A549 (cell line): ENCODE measurements around the gene CHIC2.

ENCODE experiments used
- CBX2 ChIP-seq: fragments of 200-600 bp; sonication (generic); IDR thresholded peaks from 2 replicates; pipeline ENCODE4 v1.6.1; 2016; ENCODE audit warnings: low read depth, mild to moderate bottlenecking, borderline replicate concordance
- CEBPB ChIP-seq, 2 experiments: fragments of >200 bp in 1 of 2; sonication (Bioruptor Twin) in 1 of 2; formaldehyde crosslinking in 1 of 2; IDR thresholded peaks; 2 replicates each; pipeline ENCODE4 v1.6.1; 2012 to 2016
- POLR2A ChIP-seq: IDR thresholded peaks from 2 replicates; pipeline ENCODE4 v1.6.1; 2012; ENCODE audit warnings: mild to moderate bottlenecking, low read length
- RAD21 ChIP-seq, 2 experiments: fragments of >200 bp in 1 of 2; sonication (Bioruptor Twin) in 1 of 2; formaldehyde crosslinking in 1 of 2; IDR thresholded peaks in 1 of 2; conservative IDR thresholded peaks in 1 of 2; 2 replicates in 1 of 2; 3 replicates in 1 of 2; pipeline ENCODE4 v1.6.1; 2012 to 2018; ENCODE audit warnings: inconsistent platforms in 1 of 2
- TF ChIP-seq, protein P1 (sequence below): fragments of 450-650 bp; IDR thresholded peaks from 2 replicates; pipeline ENCODE4 v1.6.1; 2014; ENCODE audit warnings: antibody characterized with exemption
- TF ChIP-seq, protein P2 (sequence below): fragments of >200 bp; sonication (Bioruptor Twin); formaldehyde crosslinking; IDR thresholded peaks from 3 replicates; pipeline ENCODE4 v1.5.1; 2016
- TF ChIP-seq, protein P3 (sequence below): fragments of 250-450 bp; sonication (Bioruptor Pico); IDR thresholded peaks from 2 replicates; pipeline ENCODE4 v1.5.0; 2021; ENCODE audit warnings: mild to moderate bottlenecking, moderate library complexity, borderline replicate concordance
- TF ChIP-seq, protein P4 (sequence below): IDR thresholded peaks from 2 replicates; pipeline ENCODE4 v1.6.1; 2012; ENCODE audit warnings: low read depth, borderline replicate concordance

DNA sequence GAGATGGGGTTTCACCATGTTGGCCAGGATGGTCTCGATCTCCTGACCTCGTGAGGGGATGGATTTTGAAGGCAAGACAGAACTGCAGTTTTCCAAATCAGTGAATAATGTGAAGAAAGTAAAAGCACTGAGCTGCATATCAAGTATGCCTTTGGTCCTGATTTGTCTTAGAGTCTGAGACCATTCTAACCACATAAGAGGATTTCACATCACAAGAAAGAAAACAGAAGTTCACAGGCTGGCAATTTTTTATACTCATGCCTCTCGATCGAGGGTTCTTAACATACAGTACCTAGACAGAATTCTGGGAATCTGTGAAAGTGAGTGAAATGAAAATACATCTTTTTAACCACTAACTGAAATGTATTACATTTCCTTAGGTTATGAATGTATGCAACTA, 23.3 kb downstream of the CHIC2 start:
- TF ChIP-seq, protein P1, sequence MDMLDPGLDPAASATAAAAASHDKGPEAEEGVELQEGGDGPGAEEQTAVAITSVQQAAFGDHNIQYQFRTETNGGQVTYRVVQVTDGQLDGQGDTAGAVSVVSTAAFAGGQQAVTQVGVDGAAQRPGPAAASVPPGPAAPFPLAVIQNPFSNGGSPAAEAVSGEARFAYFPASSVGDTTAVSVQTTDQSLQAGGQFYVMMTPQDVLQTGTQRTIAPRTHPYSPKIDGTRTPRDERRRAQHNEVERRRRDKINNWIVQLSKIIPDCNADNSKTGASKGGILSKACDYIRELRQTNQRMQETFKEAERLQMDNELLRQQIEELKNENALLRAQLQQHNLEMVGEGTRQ, result no peak
- TF ChIP-seq, protein P2, sequence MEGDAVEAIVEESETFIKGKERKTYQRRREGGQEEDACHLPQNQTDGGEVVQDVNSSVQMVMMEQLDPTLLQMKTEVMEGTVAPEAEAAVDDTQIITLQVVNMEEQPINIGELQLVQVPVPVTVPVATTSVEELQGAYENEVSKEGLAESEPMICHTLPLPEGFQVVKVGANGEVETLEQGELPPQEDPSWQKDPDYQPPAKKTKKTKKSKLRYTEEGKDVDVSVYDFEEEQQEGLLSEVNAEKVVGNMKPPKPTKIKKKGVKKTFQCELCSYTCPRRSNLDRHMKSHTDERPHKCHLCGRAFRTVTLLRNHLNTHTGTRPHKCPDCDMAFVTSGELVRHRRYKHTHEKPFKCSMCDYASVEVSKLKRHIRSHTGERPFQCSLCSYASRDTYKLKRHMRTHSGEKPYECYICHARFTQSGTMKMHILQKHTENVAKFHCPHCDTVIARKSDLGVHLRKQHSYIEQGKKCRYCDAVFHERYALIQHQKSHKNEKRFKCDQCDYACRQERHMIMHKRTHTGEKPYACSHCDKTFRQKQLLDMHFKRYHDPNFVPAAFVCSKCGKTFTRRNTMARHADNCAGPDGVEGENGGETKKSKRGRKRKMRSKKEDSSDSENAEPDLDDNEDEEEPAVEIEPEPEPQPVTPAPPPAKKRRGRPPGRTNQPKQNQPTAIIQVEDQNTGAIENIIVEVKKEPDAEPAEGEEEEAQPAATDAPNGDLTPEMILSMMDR, result no peak
- TF ChIP-seq RAD21 (conservative IDR thresholded peaks at IDR 0.05 in 1 of 2, IDR thresholded peaks at IDR 0.05 in 1 of 2) (no peak), CEBPB (IDR thresholded peaks at IDR 0.05) (no peak), CBX2 (no peak), POLR2A (no peak)
- TF ChIP-seq, protein P3, sequence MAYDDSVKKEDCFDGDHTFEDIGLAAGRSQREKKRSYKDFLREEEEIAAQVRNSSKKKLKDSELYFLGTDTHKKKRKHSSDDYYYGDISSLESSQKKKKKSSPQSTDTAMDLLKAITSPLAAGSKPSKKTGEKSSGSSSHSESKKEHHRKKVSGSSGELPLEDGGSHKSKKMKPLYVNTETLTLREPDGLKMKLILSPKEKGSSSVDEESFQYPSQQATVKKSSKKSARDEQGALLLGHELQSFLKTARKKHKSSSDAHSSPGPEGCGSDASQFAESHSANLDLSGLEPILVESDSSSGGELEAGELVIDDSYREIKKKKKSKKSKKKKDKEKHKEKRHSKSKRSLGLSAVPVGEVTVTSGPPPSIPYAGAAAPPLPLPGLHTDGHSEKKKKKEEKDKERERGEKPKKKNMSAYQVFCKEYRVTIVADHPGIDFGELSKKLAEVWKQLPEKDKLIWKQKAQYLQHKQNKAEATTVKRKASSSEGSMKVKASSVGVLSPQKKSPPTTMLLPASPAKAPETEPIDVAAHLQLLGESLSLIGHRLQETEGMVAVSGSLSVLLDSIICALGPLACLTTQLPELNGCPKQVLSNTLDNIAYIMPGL, result no peak
- TF ChIP-seq, protein P4, sequence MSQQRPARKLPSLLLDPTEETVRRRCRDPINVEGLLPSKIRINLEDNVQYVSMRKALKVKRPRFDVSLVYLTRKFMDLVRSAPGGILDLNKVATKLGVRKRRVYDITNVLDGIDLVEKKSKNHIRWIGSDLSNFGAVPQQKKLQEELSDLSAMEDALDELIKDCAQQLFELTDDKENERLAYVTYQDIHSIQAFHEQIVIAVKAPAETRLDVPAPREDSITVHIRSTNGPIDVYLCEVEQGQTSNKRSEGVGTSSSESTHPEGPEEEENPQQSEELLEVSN, result no peak
